H1 (cell line): ENCODE data around the gene EGFR. TPM values are rescaled to one million over a fixed set of nuclear protein-coding genes. Genes with fewer than 3 reads are reported as not detected.

ENCODE experiments used
- BCL11A ChIP-seq, 2 experiments: IDR thresholded peaks; one replicate each; pipeline ENCODE4 v1.6.1; 2011; ENCODE audit warnings: low read depth in 2 of 2, low read length in 2 of 2, mild to moderate bottlenecking in 2 of 2
- CHD7 ChIP-seq: fragments of 300-600 bp; sonication (generic); IDR thresholded peaks from 2 replicates; pipeline ENCODE4 v1.7.1; 2012; ENCODE audit warnings: low read length, moderate library complexity, mild to moderate bottlenecking, inconsistent platforms; ENCODE audit not compliant: insufficient replicate concordance
- CREB1 ChIP-seq: IDR thresholded peaks from 2 replicates; pipeline ENCODE4 v1.6.1; 2012; ENCODE audit warnings: inconsistent platforms
- CTBP2 ChIP-seq: IDR thresholded peaks from 2 replicates; pipeline ENCODE4 v1.7.0; 2011; ENCODE audit warnings: borderline replicate concordance, mild to moderate bottlenecking, moderate library complexity, mixed read lengths, low read length; ENCODE audit not compliant: insufficient read depth, insufficient read length
- polyA plus RNA-seq, 7 experiments: library from polyadenylated mRNA; depleted of rRNA in 3 of 7; stranded (reverse) in 5 of 7; unstranded in 2 of 7; fragments of >200 nt in 5 of 7; fragments of 200-250 nt in 2 of 7; gene quantifications; 1 replicate in 5 of 7; 2 replicates in 1 of 7; 4 replicates in 1 of 7; pipeline versions ENCODE4 v1.2.1 to v1.2.3, GENCODE V29; 2011 to 2013; ENCODE audit warnings: missing spikeins in 2 of 7, mixed read lengths in 2 of 7
- total RNA-seq: library from RNA; stranded (reverse); fragmentation: NEBNext Ultra II Directional; extraction: Animal tissue kit (Norgen Biotek cat#: 25700); gene quantifications from 2 replicates; pipeline ENCODE4 v1.2.1, GENCODE V29; 2021

The EGFR gene
- total and polyA plus RNA-seq, 2 of the 8 experiments (the other 6 are each of a cell fraction or from before 2014, with no cell fraction given): 1.9 to 5.8 TPM

- TF ChIP-seq CHD7: no peak
- no peak for TF ChIP-seq CTBP2
- no peak for TF ChIP-seq BCL11A (IDR thresholded peaks at IDR 0.05; ENCODE audit: low read depth in 2 of 2, low read length in 2 of 2)
- TF ChIP-seq CREB1: no peak
These were observed 225.4 kb downstream of the EGFR start (continued) for GRCh38 chr7:55244006-55244745.
